C4-2B (cell line): ENCODE measurements around the gene CARMIL1.

Experiments used
- H3K27ac ChIP-seq: fragments of 450-650 bp; 2 replicates; pipeline ENCODE4 v1.5.1; 2017
- ZFX ChIP-seq: fragments of 450-650 bp; IDR thresholded peaks from 2 replicates; pipeline ENCODE4 v1.6.1; 2017
- TF ChIP-seq, protein P1 (sequence below): fragments of 450-650 bp; conservative IDR thresholded peaks from 2 replicates; pipeline ENCODE4 v1.5.1; 2017; ENCODE audit warnings: mild to moderate bottlenecking

The CARMIL1 gene

DNA sequence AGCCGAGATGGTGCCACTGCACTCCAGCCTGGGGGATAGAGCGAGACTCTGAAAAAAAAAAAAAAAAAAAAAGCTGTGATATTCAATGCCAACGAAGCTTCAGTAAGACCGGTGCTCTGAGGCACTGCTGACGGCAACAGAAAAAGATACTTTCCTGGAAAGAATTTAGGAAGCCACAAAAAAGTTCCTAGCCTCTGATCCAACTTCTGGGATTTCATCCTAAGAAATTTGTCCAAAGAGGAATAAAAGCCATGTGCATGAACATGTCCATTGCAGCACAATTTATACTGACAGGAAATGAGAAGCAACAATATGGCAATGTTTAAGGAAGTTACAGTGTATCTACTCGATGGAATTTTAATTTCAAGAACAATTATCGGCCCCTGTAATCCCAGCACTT, 24.5 kb upstream of the CARMIL1 start:
- TF ChIP-seq ZFX, result no peak
- TF ChIP-seq, protein P1, sequence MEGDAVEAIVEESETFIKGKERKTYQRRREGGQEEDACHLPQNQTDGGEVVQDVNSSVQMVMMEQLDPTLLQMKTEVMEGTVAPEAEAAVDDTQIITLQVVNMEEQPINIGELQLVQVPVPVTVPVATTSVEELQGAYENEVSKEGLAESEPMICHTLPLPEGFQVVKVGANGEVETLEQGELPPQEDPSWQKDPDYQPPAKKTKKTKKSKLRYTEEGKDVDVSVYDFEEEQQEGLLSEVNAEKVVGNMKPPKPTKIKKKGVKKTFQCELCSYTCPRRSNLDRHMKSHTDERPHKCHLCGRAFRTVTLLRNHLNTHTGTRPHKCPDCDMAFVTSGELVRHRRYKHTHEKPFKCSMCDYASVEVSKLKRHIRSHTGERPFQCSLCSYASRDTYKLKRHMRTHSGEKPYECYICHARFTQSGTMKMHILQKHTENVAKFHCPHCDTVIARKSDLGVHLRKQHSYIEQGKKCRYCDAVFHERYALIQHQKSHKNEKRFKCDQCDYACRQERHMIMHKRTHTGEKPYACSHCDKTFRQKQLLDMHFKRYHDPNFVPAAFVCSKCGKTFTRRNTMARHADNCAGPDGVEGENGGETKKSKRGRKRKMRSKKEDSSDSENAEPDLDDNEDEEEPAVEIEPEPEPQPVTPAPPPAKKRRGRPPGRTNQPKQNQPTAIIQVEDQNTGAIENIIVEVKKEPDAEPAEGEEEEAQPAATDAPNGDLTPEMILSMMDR, result no peak
- H3K27ac ChIP-seq, result no peak overlapping the region

DNA sequence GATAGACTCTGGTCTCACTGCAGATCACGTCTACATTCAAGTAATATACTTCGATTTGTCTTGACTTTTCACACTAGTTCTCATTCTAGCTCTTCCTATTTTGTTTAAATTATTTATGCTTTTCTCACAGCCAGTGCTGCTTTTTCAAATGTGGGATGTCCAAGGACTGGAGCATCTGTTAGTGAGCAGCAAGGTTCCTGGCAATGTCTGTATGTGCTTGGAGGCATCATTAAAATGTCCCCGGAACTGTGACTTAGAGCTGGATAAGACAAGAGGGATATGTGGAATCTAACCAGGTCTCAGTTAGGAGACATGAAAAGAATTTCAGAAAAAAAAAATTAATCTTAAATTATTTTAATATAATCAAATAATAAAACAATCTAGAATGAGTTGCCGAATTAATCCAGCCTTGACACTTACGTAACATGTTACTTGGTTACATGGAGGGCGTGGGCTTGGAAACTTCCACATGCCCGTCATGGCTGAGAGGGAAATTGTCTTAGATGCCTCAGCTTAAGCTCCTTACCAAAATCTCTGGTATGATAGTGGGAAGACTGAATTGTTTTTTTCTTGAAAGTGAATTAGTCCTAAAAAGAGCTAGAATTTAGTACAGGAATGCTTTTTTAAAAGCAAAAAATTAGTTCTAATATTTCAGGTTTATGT, 21.4 kb upstream of the CARMIL1 start:
- no peak for TF ChIP-seq ZFX
- TF ChIP-seq, protein P1, result no peak
- H3K27ac ChIP-seq, result no peak overlapping the region

DNA sequence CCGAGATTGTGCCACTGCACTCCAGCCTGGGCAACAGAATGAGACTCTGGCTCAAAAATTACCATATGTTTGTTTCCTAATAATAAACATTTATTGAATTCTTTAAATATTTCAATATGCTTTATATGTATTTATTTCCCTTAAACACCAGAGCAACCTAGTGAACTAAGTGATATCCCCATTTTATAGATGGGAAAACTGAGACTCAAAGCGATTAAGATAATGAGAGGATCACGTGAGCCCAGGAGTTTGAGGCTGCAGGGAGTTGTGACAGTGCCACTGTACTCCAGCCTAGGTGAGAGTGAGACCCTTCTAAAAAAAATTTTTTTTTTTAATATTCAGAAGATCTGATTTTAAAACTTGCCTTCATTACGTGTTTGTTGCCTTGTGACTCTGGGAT, 19.4 kb upstream of the CARMIL1 start:
- TF ChIP-seq ZFX, result no peak
- TF ChIP-seq, protein P1, result no peak
- H3K27ac ChIP-seq, result no peak overlapping the region

DNA sequence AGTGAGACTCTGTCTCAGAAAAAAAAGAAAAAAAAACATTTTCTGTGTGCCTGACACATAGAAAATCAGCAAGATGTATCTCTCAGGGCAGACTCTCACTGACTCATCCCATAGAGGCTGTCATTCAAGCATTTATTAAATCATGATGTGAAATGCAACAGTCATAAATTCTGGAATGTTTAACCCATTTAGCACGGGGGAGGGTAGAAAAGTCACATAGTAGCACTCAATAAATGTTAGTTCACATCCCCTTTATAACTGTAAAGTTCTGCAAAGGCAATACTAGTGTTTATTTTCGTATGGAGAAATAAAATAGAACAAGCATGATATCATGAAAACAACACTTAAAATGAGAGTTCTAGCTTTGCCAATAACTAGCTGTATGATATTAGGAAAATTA, 15.5 kb upstream of the CARMIL1 start:
- no peak overlapping the region for H3K27ac ChIP-seq
- TF ChIP-seq, protein P1, result no peak

DNA sequence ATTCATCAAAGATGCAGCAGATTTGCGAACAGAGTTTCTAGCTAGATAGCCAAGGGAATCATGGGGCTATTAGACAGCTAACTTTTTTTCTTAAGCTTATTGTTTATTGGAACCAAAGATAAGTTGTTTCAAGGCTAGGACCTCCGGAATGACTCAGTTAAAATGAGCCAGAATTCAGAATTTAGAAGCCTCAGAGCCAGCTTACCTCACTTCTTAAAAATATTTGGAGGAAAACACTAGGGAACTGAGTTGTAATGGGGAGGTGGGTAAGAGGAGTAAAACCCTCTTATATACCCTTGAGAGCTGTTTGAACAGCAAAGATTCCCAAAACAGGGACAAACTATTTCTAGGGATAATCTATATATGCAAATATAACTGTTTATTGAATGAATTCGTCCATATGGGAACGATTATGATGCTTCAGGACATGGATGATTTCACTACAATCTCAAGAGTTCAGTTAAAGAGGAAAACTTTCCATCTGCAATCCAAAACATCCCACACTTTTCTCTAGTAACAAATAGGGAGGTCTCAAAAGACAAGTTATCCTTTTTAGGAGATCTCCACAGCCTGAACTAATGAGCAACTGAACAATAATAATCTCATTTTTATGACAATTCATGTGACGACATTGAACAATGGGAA, 12.6 kb upstream of the CARMIL1 start:
- H3K27ac ChIP-seq, result no peak overlapping the region
- TF ChIP-seq ZFX, result no peak
- TF ChIP-seq, protein P1, result no peak

DNA sequence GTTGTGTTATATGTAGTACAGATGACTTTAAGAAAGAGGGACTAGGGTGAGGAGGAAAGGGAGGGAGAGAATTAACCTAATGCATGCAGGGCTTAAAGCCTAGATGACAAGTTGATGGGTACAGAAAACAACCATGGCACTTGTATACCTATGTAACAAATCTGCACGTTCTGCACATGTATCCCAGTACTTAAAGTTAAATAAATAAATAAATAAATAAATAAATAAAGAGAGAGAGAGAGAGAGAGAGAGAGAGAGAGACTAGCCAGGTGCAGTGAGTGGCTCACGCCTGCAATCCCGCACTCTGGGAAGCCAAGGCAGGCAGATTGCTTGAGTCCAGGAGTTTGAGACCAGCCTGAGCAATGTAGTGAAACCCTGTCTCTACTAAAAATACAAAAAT, 11.5 kb upstream of the CARMIL1 start:
- H3K27ac ChIP-seq, result no peak overlapping the region
- TF ChIP-seq, protein P1, result no peak

DNA sequence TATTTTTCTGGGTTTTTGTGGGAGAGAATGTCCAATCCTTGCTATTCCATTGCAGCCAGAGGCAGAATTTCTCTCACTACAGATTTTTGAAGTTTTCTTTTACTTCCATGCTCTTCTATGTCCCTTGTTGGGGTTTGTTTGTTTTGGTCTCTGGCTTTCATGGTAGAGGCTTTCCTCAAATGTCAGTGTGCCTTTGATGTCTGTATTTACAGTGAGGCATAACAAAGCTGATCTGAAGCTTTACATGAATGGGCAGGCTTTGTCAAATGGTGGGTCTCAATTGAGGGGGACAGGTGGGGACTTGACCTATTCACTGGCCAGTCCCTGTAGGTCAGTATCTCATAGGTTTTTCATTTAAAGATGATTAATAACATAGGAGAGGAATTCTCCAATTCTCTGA, 8.6 kb upstream of the CARMIL1 start:
- TF ChIP-seq, protein P1, result no peak
- no peak for TF ChIP-seq ZFX
- no peak overlapping the region for H3K27ac ChIP-seq
